ENCODE measurements around the gene KDM7A.
"Not testable (repeated sequence)": the region's sequence is repeated elsewhere in the genome, so short reads cannot be mapped to it uniquely, and the experiment has no call there.

Gene KDM7A

DNA sequence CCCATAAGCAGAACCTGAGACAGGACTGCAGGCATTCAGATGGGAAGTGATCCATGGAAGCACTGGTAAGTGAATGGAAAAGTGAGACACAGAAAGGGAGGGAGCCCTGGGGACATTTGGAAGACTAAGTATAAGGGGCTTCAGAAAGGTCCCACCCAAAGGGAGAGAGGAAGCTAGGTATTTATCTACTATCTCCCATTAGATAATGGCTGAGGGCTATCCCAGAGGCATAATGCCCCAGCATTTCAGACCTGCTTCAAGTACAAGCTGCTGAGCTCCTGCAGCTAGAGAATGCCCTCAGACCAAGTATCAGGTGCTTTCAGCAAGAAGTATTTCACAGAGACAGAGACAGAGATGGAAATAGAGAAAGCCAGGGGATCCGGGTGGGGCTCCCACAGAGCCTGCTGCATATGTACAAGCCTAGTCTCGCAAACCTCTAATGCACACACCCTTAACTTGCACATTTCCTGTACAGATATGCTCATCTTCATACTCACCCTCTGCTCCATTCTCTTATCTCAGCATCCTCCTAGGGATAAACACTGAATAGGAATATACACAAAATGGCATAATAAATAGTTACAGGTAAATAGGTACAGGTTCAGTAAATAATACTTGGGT lies 20.2 kb downstream of the KDM7A start:
- no peak for DNase-seq (ENCODE audit: low read depth)

DNA sequence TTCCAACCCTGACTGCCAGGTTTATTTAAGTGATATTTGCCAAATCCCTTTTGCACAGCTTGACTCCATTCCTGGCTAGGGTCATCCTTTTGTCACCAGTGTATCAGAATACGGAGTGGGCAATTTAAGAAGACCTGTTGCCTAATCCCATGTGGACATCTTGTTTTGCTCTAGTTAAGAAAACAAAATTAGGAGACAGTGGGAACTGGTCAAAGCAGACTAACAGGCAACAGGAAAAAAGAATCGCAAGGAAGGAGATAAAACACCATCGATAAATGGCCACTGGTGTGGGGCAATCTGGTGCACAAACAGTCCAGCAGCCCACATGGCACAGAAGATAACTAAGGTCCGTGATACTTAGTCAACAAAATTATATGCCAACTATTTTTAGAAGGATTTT lies 21.4 kb downstream of the KDM7A start:
- DNase-seq (ENCODE audit: low read depth) = no peak

DNA sequence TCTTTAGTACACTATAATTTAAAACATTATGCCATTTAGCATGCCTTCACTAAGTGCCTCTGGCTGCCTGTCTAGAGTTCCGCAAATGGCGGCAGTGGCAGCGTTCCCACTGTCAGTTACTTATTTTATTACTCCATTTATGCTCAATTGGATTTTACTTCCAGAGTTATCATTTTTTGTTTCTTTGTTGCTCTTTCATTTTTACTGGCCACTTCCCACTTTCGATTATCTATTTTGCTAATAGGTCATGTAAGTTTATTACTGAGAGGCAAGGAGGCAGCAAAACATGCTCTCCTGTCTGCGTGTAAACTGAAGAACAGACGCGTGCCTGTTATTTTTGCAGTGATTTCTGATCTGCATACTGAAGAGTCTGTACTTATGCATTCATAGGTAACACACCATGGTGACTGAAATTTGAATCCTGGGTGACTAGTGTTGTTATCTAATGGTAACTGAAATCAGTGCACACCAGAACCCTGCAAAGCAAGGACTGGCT lies 23.1 kb downstream of the KDM7A start:
- DNase-seq (ENCODE audit: low read depth) = no peak

DNA sequence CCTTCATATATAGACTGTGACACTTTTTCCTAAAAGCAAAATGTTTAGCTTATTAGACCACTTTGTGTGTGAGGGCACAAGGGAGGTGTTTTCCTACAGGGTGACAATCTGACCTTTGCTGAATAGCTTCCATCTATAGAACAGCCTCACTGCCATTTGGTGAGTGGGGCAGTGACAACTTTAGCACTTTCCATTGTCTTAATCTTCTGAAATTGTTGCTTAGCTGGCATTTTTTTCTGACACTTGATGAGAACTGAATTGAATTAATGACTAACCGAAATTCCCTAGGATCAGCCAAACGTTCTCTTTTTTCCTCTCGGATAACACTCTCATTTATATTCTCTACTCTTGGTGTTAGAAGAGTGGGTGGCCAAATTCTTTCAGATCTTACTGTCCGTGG lies 30.2 kb downstream of the KDM7A start:
- no peak for DNase-seq (ENCODE audit: low read depth)

DNA sequence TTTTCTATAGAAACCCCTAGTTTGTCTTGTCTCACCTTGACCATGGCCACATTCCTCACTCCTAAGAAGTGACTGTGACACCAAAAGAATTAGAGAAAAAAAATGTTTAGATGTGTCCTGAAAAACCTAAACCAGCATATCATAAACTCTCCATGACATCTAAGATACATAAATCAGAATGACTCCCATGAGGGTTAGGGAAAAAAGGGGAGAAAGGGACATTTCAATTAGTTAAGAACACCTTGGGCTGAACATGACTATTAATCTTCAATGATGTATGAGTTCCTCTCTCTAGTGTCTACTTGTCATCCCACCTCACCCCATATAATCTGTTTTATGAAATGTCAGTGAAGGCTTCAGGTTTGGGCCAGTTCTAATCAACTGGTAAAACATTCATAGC lies 31.1 kb downstream of the KDM7A start:
- no peak for DNase-seq (ENCODE audit: low read depth)

DNA sequence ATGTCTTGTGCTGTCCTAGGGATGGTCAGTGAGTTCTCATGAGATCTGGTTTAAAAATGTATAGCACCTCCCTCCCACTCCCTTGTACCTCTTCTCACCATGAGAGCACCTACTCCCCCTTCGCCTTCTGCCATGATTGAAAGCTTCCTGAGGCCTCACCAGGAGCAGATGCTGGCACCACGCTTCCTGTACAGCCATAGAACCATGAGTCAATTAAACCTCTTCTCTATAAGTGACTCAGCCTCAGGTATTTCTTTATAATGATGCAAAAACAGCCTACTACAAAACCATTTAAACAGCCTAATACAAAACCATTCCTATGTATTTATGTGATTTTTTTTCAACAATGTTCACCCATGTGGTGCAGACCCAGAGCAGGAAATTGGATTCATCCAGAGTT lies 32.0 kb downstream of the KDM7A start:
- DNase-seq (ENCODE audit: low read depth) = no peak

DNA sequence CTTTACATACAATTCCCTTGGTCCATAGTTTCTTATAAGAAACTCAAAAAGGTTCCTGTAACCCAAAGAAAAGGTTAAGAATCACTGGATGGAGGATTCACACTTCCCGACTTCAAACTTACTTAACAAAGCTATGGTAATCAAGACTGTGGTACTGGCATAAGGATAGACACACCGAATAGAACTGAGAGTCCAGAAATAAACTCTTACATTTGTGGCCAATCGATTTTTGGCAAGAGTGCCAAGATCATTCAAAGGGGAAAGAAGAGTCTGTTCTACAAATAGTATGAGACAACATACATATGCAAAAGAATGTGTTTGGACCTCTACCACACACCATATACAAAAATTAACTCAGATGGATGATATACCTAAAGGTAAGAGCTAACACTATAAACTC lies 32.8 kb downstream of the KDM7A start:
- no peak for DNase-seq (ENCODE audit: low read depth)

DNA sequence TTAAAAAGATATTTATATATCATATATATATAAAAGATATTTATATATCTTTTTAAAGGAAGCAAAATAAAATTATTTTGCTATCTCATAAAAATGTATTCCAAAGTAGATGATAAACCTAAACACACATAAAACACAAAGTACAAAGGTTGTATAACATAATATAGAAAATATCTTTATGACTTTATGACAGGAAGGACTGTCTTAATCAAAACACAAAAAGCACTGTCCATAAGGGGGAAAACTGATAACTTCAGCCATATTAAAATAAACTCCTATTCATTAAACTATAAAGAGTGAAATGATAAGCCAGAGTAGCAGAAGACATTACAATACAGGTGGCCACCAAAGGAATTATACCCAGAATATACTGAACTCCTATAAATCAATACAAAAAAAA lies 34.8 kb downstream of the KDM7A start:
- DNase-seq (ENCODE audit: low read depth) = no peak

DNA sequence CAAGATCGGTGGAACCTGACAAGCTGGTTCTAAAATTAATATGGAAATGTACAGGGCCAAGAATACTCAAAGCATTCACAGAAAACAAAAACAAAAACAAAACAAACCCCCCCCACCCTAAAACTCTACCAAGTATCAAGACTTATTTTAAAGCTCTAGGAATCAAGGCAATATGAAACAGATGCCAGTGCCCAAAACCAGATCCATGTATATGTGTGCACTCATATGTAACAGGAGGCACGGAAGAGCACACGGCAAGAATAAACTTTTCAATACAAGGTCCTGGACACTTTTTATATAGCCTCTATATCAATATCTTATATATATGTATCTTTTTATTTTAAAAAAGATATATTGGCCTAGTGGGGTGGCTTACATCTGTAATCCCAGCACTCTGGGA lies 35.5 kb downstream of the KDM7A start:
- DNase-seq (ENCODE audit: low read depth) = no peak

DNA sequence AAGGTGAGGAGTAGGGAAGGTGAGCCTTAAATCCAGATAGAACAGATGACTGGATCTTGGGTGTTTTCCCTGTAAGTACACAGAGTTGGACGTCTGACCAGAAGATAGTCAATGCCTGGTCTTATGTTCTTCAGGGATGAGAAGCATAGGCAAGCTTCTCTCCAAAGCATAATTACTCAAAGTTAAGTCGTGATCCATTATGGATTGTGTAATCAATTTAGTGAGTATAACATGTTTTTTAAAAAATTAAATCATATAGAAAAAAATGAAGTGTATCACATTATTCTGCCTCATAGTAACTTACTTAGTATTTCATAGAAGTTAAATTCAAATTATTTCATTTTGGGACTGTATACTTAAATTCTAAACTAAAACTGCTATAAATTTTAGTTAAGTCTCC lies 39.7 kb downstream of the KDM7A start:
- DNase-seq (ENCODE audit: low read depth) = no peak

DNA sequence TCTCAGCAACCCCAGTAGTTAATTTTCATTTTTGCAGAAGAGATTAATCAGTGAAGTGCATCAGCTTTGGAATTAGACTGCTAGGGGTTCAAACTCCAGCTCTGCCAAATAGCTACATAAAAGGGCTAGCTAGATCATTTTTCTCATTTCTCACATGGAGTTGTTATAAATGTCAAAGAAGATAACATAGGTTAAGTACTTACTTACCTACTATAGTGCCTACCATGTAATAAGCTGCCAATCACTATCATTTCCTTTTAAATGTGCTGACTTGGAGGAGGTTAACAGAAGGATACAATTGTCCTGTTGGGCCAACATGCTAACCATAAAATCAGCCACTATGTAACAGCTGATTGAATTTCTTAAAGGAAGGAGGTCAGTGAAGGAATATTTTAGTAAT lies 40.7 kb downstream of the KDM7A start:
- DNase-seq (ENCODE audit: low read depth) = no peak

DNA sequence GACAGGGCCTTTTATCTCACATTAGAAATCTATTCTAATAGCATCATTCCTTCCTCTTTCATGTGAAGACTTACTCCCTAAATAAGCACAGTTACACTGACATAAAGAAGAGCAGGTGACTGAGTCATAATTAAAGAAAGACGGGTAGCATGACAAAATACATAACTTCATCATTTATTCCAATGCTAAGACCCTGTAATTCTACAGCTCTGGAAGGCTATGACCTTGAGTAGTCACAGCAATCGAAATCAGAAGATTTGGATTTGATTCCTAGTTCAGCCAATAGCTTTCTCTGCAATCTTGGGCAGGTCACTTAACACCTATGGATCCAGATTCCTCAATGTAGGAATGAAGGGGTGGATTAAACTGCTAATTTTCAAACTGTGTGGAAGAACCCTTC lies 42.7 kb downstream of the KDM7A start:
- DNase-seq (ENCODE audit: low read depth) = no peak

DNA sequence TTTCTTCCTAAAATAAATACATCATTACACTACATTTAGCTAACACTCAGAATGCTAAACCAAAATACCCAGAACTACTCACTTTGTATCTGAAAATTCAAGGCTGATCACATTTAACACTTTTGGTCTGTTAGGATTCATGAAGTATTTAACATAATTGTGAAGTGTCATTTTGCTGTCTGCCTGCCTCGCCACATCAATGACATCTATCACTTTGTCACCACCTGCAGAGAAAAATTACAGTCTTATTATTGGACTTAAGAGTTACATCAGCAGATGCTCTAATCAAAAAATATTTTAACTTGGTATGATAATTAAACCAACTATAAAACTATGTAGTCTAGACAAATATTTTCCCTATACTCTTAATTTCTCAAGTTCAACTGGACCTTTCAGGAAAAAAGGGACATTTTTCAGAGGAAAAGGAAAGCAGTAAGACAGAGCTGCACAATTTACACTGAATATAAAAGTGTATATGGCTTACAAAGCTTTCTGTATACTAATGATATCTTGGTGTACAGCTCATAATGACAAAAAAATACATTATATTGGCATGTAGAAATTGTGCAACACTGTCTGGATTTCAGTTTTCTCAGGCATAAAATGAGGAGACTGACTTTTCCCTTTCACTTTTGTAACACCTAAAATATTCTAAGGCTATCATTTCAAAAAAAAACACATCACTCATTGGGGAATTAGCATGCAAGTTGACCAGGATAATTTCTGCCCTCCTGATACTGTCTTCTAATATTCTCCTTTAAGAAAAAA lies 49.2 kb downstream of the KDM7A start:
- no peak for DNase-seq (ENCODE audit: low read depth)

DNA sequence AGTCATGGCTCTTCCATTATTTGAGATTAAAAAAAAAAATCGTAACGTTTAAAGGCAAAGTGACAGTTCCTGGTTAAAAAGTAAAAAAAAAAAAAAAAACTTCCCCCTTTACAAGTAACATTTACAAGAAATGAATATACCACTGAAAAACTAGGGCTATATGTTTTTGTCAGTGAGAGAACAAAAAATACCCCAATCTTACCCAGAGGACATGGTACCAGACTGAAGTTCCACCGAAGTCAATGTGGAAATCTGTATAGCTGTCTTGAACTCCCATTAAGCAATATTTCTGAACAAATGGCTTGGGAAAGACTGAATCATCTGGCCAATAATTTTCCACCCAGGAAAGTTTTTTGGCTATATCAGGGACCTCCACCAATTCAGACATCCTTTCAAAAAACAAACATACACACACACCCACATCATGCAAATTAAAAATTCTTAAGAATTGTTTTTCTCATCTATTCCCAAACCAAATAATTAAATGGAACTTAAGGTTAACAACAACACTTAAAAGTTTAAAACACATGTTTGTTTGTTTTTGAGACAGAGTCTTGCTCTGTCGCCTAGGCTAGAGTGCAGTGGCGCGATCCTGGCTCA lies 50.2 kb downstream of the KDM7A start:
- no peak for DNase-seq (ENCODE audit: low read depth)

DNA sequence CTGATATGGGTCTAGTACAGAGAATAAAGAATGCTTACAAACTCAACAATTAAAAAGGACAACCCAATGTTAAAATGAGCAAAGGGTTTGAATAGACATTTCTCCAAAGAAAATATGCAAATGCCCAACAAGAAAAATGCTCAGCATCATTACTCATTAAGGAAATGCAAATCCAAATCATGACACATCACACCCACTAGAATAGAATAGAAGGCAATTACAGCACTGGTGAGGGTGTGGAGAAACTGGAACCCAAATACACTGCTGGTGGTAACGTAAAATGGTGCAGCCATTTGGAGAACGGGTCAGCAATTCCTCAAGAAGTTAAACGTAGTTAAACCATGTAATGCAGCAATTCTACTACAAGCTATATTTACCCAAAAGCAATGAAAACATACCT lies 53.8 kb downstream of the KDM7A start:
- DNase-seq (ENCODE audit: low read depth) = no peak

DNA sequence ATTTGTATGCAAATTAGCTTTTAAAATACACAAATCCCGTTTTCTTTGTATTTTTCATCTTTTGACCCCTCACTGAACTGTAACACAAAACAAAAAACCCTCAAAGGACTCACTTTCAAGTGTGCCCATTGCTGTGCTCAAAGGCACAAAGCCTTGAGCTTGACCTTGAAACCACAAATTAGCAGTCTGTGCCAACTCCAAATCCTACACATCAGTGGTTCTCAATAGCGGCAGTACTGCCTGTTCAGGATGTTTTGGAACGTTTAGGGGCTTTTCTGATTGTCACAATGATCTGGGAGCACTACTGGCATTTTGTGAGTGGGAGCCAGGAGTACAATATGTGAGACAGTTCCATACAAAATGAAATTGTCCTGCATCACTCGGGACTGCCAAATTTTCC lies 55.5 kb downstream of the KDM7A start:
- DNase-seq (ENCODE audit: low read depth) = no peak

DNA sequence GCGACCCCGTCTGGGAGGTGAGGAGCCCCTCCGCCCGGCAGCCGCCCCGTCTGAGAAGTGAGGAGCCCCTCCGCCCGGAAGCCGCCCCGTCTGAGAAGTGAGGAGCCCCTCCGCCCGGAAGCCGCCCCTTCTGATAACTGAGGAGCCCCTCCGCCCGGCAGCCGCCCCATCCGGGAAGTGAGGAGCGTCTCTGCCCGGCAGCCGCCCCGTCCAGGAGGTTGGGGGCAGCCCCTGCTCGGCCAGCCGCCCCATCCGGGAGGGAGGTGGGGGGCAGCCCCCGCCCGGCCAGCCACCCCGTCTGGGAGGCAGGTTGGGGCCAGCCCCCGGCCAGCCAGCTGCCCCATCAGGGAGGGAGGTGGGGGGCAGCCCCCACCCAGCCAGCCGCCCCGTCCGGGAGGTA lies 62.0 kb downstream of the KDM7A start:
- DNase-seq (ENCODE audit: low read depth) = not testable (repeated sequence)

DNA sequence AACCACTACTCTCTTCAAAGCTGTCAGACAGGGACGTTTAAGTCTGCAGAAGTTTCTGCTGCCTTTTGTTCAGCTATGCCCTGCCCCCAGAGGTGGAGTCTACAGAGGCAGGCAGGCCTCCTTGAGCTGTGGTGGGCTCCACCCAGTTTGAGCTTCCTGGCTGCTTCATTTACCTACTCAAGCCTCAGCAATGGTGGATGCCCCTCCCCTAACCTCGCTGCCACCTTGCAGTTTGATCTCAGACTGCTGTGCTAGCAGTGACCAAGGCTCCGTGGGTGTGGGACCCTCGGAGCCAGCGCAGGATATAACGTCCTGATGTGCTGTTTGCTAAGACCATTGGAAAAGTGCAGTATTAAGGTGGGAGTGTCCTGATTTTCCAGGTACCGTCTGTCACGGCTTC lies 68.0 kb downstream of the KDM7A start:
- DNase-seq (ENCODE audit: low read depth) = not testable (repeated sequence)

DNA sequence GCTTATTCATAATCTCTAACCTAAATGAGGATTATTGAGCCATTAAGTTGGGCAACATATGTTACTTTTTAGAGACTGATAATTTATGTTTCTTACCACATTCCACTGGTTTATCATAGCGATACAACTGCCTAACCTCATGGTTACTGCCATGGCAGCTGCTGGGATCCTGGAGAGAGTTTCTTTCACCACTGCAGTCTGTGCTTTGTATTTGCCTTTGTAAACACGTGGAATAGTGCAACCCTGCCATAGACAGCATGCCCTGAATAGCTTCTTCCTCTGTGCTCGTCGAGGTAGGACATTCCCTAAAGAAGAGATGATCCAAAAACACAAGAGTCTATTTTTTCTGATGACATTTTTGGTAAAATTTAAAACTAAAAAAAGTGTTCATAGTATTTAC lies 80.3 kb downstream of the KDM7A start:
- DNase-seq (ENCODE audit: low read depth) = no peak

DNA sequence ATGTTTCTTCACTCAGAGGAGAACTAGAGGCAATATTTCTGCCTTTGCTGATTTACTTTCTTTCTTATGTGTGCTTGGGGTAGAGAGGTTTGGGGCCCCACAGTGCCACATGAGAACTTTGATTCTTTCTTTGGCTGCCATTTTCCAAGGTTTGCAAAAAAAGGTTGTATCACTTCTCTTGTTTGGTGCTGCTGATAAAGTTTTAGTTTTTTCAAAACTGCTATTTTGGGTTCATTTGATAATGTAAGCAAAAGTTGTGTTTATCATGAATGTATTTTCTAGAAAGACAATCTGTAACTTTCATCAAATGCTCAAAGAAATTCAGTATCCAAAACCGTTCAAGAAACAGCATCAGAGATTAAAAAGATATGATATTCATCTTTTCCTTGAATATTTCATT lies 83.4 kb downstream of the KDM7A start:
- DNase-seq (ENCODE audit: low read depth) = no peak

DNA sequence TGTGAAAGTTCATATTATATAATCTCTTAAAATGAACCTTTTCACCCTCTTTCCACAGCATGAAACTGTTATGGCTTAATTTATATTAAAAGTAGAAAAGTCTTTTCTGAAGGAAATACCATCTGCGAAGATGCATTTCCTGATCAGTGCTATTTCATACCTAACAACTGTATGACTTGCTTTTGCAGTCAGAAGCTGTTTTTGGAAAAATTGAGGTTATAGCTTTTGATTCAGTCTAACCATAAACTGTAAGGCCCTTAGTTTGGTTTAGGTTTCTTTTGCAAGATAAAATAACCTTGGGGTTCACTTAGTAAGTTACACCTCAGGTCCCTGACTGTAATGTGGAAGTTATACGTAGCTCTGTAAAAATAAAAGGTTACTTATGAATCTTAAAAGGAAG lies 91.3 kb downstream of the KDM7A start:
- DNase-seq (ENCODE audit: low read depth) = no peak

DNA sequence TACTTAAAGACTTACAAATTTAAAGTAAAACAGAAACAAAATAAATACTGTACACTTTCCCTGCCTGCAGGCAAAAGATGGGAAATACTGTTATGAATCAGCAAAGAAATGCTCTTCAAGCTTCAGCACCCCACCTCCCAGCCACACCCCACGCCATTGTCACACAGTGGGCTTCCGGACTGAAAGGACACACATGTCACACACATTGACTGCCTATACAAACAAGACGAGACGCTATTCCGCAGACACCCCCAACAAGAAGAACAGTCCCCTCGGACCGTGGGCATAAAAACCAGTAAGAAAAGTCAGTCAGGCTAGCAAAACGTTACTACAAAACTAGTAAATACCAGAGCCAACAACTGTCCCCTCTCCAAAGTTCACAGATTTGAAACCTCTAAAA lies 91.8 kb downstream of the KDM7A start:
- DNase-seq (ENCODE audit: low read depth) = peak; percentile 27

DNA sequence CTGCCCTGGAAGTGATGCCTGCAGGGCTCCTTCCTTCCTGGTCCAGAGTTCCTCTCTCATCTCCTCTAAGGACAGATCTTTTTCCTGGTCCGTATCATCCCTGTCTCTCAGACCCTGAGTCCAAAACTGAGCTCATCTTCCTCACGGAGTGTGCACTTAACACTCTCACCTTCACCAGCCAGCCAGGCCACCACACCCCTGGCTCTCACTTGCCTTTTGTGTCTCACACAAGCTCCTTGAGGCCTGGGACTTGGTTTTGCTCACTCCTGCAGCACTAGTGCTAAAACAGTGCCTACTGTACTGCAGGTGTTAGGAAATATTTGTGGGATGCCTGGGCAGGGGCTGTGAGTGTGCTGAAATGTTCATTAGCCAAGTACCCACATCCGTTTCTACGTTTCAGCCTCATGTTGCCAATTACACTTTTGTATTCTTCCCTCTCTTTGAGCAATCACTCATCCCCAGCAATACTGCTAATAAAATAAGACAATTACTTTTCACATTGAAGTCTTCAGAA lies 92.6 kb downstream of the KDM7A start:
- no peak for DNase-seq (ENCODE audit: low read depth)

Data from activated T-helper 9 cell treated with anti-CD3 and anti-CD28 coated beads, Interleukin-2, amount 50 U/mL, for 16 hours (primary cell).